GM12872 (cell line): ENCODE data around the gene FKBP5.

Experiments
- CTCF ChIP-seq: IDR thresholded peaks from 3 replicates; pipeline ENCODE4 v1.5.1; 2011; ENCODE audit warnings: low read depth, mild to moderate bottlenecking, low read length, moderate library complexity; ENCODE audit not compliant: insufficient read depth

FKBP5 gene

GRCh38 chr6:35674594-35674993, 14.1 kb downstream of the FKBP5 start:
- no peak for TF ChIP-seq CTCF

- no peak for TF ChIP-seq CTCF
These were observed 15.0 kb downstream of the FKBP5 start for GRCh38 chr6:35673755-35674154.

- TF ChIP-seq CTCF = no peak
These were observed 19.2 kb downstream of the FKBP5 start for GRCh38 chr6:35669451-35670045.

- no peak for TF ChIP-seq CTCF
These were observed 19.8 kb downstream of the FKBP5 start for GRCh38 chr6:35668744-35669450.

- no peak for TF ChIP-seq CTCF
These were observed 20.6 kb downstream of the FKBP5 start for GRCh38 chr6:35668096-35668495.

- TF ChIP-seq CTCF = no peak
These were observed 23.1 kb downstream of the FKBP5 start for GRCh38 chr6:35665573-35665972.

GRCh38 chr6:35664945-35665344, 23.8 kb downstream of the FKBP5 start:
- TF ChIP-seq CTCF = no peak
